NOMO-1 (cell line): ENCODE results near the gene HRCT1.
"Not testable (repeated sequence)": the region's sequence is repeated elsewhere in the genome, so short reads cannot be mapped to it uniquely, and the experiment has no call there.

ENCODE experiments used
- DNase-seq, 2 experiments: peaks; one replicate each; lab custom pipeline; 2025; ENCODE audit not compliant: unreplicated experiment in 2 of 2; lab: John Stamatoyannopoulos, UW

Gene HRCT1

GRCh38 chr9:35905912-35906679 lies at the start of gene HRCT1:
TSS of gene HRCT1 (plus strand) at chr9:35906202. CDS start at chr9:35906288, 86 bp downstream.
- DNase-seq, result no peak

- DNase-seq, result no peak
Observed at GRCh38 chr9:35856206-35856605, 49.8 kb upstream of the HRCT1 start.

GRCh38 chr9:35856882-35857281 lies 49.1 kb upstream of the HRCT1 start:
- DNase-seq, result no peak

GRCh38 chr9:35858458-35858857 lies 47.5 kb upstream of the HRCT1 start:
- no peak for DNase-seq

GRCh38 chr9:35859310-35859989 lies 46.6 kb upstream of the HRCT1 start:
- peak in 1 of 2 experiments; percentile 13 for DNase-seq

- no peak for DNase-seq
Observed at GRCh38 chr9:35859990-35860339, 46.0 kb upstream of the HRCT1 start.

GRCh38 chr9:35861161-35861897 lies 44.7 kb upstream of the HRCT1 start:
- DNase-seq, result no peak

GRCh38 chr9:35862328-35862727 lies 43.7 kb upstream of the HRCT1 start:
- no peak for DNase-seq

- DNase-seq, result no peak
Observed at GRCh38 chr9:35863583-35863982, 42.4 kb upstream of the HRCT1 start.

GRCh38 chr9:35864695-35865255 lies 41.2 kb upstream of the HRCT1 start:
- DNase-seq, result no peak

- no peak for DNase-seq
Observed at GRCh38 chr9:35867538-35867937, 38.5 kb upstream of the HRCT1 start.

GRCh38 chr9:35868933-35869332 lies 37.1 kb upstream of the HRCT1 start:
- DNase-seq, result no peak

- no peak for DNase-seq
Observed at GRCh38 chr9:35869621-35870216, 36.3 kb upstream of the HRCT1 start.

- no peak for DNase-seq
Observed at GRCh38 chr9:35870351-35870923, 35.6 kb upstream of the HRCT1 start, which contains the start of gene OR13J1. TSS of gene OR13J1 (minus strand) at chr9:35870401. CDS start at chr9:35870401, 0 bp downstream.

- DNase-seq, result no peak
Observed at GRCh38 chr9:35871545-35871944, 34.5 kb upstream of the HRCT1 start.

- DNase-seq, result no peak
Observed at GRCh38 chr9:35872505-35872904, 33.5 kb upstream of the HRCT1 start.

GRCh38 chr9:35882263-35882848 lies 23.6 kb upstream of the HRCT1 start:
- peak in 1 of 2 experiments; percentile 38 for DNase-seq

GRCh38 chr9:35882996-35883395 lies 23.0 kb upstream of the HRCT1 start:
- no peak for DNase-seq

GRCh38 chr9:35884908-35885307 lies 21.1 kb upstream of the HRCT1 start:
- not testable (repeated sequence) for DNase-seq

GRCh38 chr9:35891646-35892045 lies 14.4 kb upstream of the HRCT1 start:
- peak; percentile 65 to 77 for DNase-seq
